Natural killer cell (primary cell): ENCODE measurements around the gene HS3ST2. TPM values are rescaled to one million over a fixed set of nuclear protein-coding genes. Genes with fewer than 3 reads are reported as not detected.

Experiments
- ATAC-seq, 3 donors: fragments of 150-1000 bp in 2 of 3; fragments of 200-7000 bp in 1 of 3; cut with Tn5 transposase; 1 replicate in 1 of 3; 2 replicates in 2 of 3; pipeline ENCODE4 v1.10.0; 2021; ENCODE audit warnings: mild to moderate bottlenecking in 2 of 3, moderate library complexity in 2 of 3
- DNase-seq, 2 donors: peaks; one replicate each; pipeline versions ENCODE4 v3.0.0 to v3.0.0-alpha.2; 2013 to 2021; ENCODE audit warnings: mixed read lengths in 1 of 2
- H3K27ac ChIP-seq: one replicate; pipeline ENCODE4 v1.5.1; 2013; ENCODE audit warnings: mild to moderate bottlenecking, low read length
- H3K27me3 ChIP-seq: one replicate; pipeline ENCODE4 v1.6.1; 2013; ENCODE audit warnings: low read length; ENCODE audit not compliant: control insufficient read depth, insufficient read depth
- H3K36me3 ChIP-seq: one replicate; pipeline ENCODE4 v1.6.1; 2013; ENCODE audit warnings: low read length; ENCODE audit not compliant: control insufficient read depth, insufficient read depth
- H3K4me1 ChIP-seq: one replicate; pipeline ENCODE4 v1.6.1; 2013; ENCODE audit warnings: low read length; ENCODE audit not compliant: control insufficient read depth, insufficient read depth
- H3K4me3 ChIP-seq: one replicate; pipeline ENCODE4 v1.5.1; 2013; ENCODE audit warnings: low read length
- H3K9me3 ChIP-seq: one replicate; pipeline ENCODE4 v1.6.1; 2013; ENCODE audit warnings: low read length; ENCODE audit not compliant: control insufficient read depth, insufficient read depth
- H3K27ac Mint-ChIP-seq, 2 donors: one replicate each; pipeline ENCODE4 v1.8.0; 2022; ENCODE audit warnings: mild to moderate bottlenecking in 2 of 2, mixed read lengths in 2 of 2, moderate library complexity in 1 of 2
- H3K27me3 Mint-ChIP-seq, 2 donors: one replicate each; pipeline ENCODE4 v1.8.0; 2022; ENCODE audit warnings: low read depth in 2 of 2, mixed read lengths in 2 of 2
- H3K36me3 Mint-ChIP-seq: one replicate; pipeline ENCODE4 v1.8.0; 2022; ENCODE audit warnings: mixed read lengths
- H3K4me1 Mint-ChIP-seq, 2 donors: one replicate each; pipeline ENCODE4 v1.8.0; 2022; ENCODE audit warnings: mixed read lengths in 2 of 2
- H3K4me3 Mint-ChIP-seq: one replicate; pipeline ENCODE4 v1.8.0; 2022; ENCODE audit warnings: mild to moderate bottlenecking, moderate library complexity, mixed read lengths
- H3K9me3 Mint-ChIP-seq, 2 donors: one replicate each; pipeline ENCODE4 v1.8.0; 2022; ENCODE audit warnings: mixed read lengths in 2 of 2
- CTCF ChIP-seq: fragments of 200-600 bp; IDR thresholded peaks from one replicate; pipeline ENCODE4 v1.8.0; 2022; ENCODE audit warnings: antibody characterized with exemption
- WGBS: methylation state at CpG from one replicate; pipeline ENCODE4 v1.1.7; 2013; ENCODE audit warnings: missing lambda C conversion rate; ENCODE audit not compliant: insufficient coverage; 5-methylcytosine and 5-hydroxymethylcytosine counted together
- intact Hi-C: fragments of 100-400 bp; cut with micrococcal nuclease; formaldehyde crosslinking; loops from one replicate; pipeline ENCODE4 v1.14.2; 2022
- total RNA-seq, 4 donors: library from RNA; stranded (reverse); fragments of 120-200 nt in 1 of 4; gene quantifications; one replicate each; pipeline versions ENCODE4 v1.2.3 to v1.2.4, GENCODE V29; 2013 to 2022

The HS3ST2 gene
- total RNA-seq, 3 donors from 2014 or later (not counting 1 experiment from before 2014, with no cell fraction given): not detected

GRCh38 chr16:22844416-22844815 is 30.5 kb downstream of the HS3ST2 start:
- no peaks in the 10 kb centered on the region for H3K36me3 ChIP-seq
- no peak for TF ChIP-seq CTCF
- H3K27ac ChIP-seq: no peak overlapping the region
- H3K4me1 ChIP-seq: no peaks in the 10 kb centered on the region
- H3K9me3 Mint-ChIP-seq: no peaks in the 10 kb centered on the region
- H3K4me1 Mint-ChIP-seq: no peaks in the 10 kb centered on the region
- no peak for DNase-seq
- no peak overlapping the region for H3K4me3 ChIP-seq
- ATAC-seq: no peak
- no peaks in the 10 kb centered on the region for H3K27me3 ChIP-seq
- intact Hi-C loops: no loop called here
- H3K27ac Mint-ChIP-seq: no peak overlapping the region
- 76% methylated on average over 2 of the region's 3 CpGs for WGBS
- H3K4me3 Mint-ChIP-seq: no peak overlapping the region
- no peaks in the 10 kb centered on the region for H3K36me3 Mint-ChIP-seq
- peaks cover 12 to 40% of the 10 kb centered on the region in 2 donors for H3K27me3 Mint-ChIP-seq
- no peaks in the 10 kb centered on the region for H3K9me3 ChIP-seq

GRCh38 chr16:22847100-22847499 is 33.1 kb downstream of the HS3ST2 start:
- Mint-ChIP-seq H3K27me3 (peaks cover 9 to 42% of the 10 kb centered on the region in 2 donors), H3K27ac (no peak overlapping the region), H3K9me3 (no peaks in the 10 kb centered on the region), H3K4me3 (no peak overlapping the region), H3K4me1 (no peaks in the 10 kb centered on the region), H3K36me3 (no peaks in the 10 kb centered on the region)
- H3K4me3 ChIP-seq: no peak overlapping the region
- H3K27ac ChIP-seq: no peak overlapping the region
- WGBS: 50% methylated on average over 2 of the region's 3 CpGs
- intact Hi-C loops: no loop called here
- DNase-seq (no peak), ATAC-seq (no peak)
- H3K27me3 ChIP-seq: no peaks in the 10 kb centered on the region
- H3K36me3 ChIP-seq: no peaks in the 10 kb centered on the region
- H3K4me1 ChIP-seq: no peaks in the 10 kb centered on the region
- H3K9me3 ChIP-seq: no peaks in the 10 kb centered on the region
- no peak for TF ChIP-seq CTCF

GRCh38 chr16:22847690-22848089 is 33.7 kb downstream of the HS3ST2 start:
- intact Hi-C loops: no loop called here
- H3K36me3 ChIP-seq: no peaks in the 10 kb centered on the region
- H3K4me3 ChIP-seq: no peak overlapping the region
- no peaks in the 10 kb centered on the region for H3K36me3 Mint-ChIP-seq
- H3K27me3 ChIP-seq: no peaks in the 10 kb centered on the region
- H3K4me1 ChIP-seq: no peaks in the 10 kb centered on the region
- H3K4me1 Mint-ChIP-seq: no peaks in the 10 kb centered on the region
- H3K27ac ChIP-seq: no peak overlapping the region
- no peaks in the 10 kb centered on the region for H3K9me3 ChIP-seq
- no peak for TF ChIP-seq CTCF
- H3K4me3 Mint-ChIP-seq: no peak overlapping the region
- ATAC-seq (no peak), DNase-seq (no peak)
- peaks cover 9 to 39% of the 10 kb centered on the region in 2 donors for H3K27me3 Mint-ChIP-seq
- no peak overlapping the region for H3K27ac Mint-ChIP-seq
- H3K9me3 Mint-ChIP-seq: no peaks in the 10 kb centered on the region
- 93% methylated on average over 2 of the region's 2 CpGs for WGBS

GRCh38 chr16:22848451-22848850 is 34.5 kb downstream of the HS3ST2 start:
- no peaks in the 10 kb centered on the region for H3K9me3 ChIP-seq
- no peaks in the 10 kb centered on the region for H3K27me3 ChIP-seq
- intact Hi-C loops: no loop called here
- 55% methylated on average over 4 of the region's 4 CpGs for WGBS
- H3K36me3 ChIP-seq: no peaks in the 10 kb centered on the region
- peaks cover 9 to 32% of the 10 kb centered on the region in 2 donors for H3K27me3 Mint-ChIP-seq
- H3K4me1 Mint-ChIP-seq: no peaks in the 10 kb centered on the region
- no peak for TF ChIP-seq CTCF
- H3K9me3 Mint-ChIP-seq: no peaks in the 10 kb centered on the region
- no peak overlapping the region for H3K4me3 ChIP-seq
- no peak overlapping the region for H3K27ac Mint-ChIP-seq
- no peak for ATAC-seq
- no peak for DNase-seq
- no peak overlapping the region for H3K27ac ChIP-seq
- H3K4me3 Mint-ChIP-seq: no peak overlapping the region
- H3K4me1 ChIP-seq: no peaks in the 10 kb centered on the region
- no peaks in the 10 kb centered on the region for H3K36me3 Mint-ChIP-seq
